ENCODE measurements around the gene NTRK2.
"Not testable (repeated sequence)": the region's sequence is repeated elsewhere in the genome, so short reads cannot be mapped to it uniquely, and the experiment has no call there.

Gene NTRK2

GRCh38 chr9:84893419-84894128 lies 224.0 kb downstream of the NTRK2 start:
- DNase-seq (ENCODE audit: low spot score), result no peak

GRCh38 chr9:84894859-84895258 lies 225.3 kb downstream of the NTRK2 start:
- no peak for DNase-seq (ENCODE audit: low spot score)

- no peak for DNase-seq (ENCODE audit: low spot score)
Observed at GRCh38 chr9:84897362-84898094, 228.0 kb downstream of the NTRK2 start.

- DNase-seq (ENCODE audit: low spot score), result no peak
Observed at GRCh38 chr9:84898188-84898587, 228.7 kb downstream of the NTRK2 start.

- not testable (repeated sequence) for DNase-seq (ENCODE audit: low spot score)
Observed at GRCh38 chr9:84898618-84899017, 229.1 kb downstream of the NTRK2 start.

- DNase-seq (ENCODE audit: low spot score), result no peak
Observed at GRCh38 chr9:84899326-84899725, 229.8 kb downstream of the NTRK2 start.

GRCh38 chr9:84900421-84900820 lies 230.9 kb downstream of the NTRK2 start:
- no peak for DNase-seq (ENCODE audit: low spot score)

- DNase-seq (ENCODE audit: low spot score), result no peak
Observed at GRCh38 chr9:84903963-84904362, 234.4 kb downstream of the NTRK2 start.

- DNase-seq (ENCODE audit: low spot score), result no peak
Observed at GRCh38 chr9:84916769-84917168, 247.2 kb downstream of the NTRK2 start.

GRCh38 chr9:84917366-84918070 lies 248.0 kb downstream of the NTRK2 start:
- no peak for DNase-seq (ENCODE audit: low spot score)

- no peak for DNase-seq (ENCODE audit: low spot score)
Observed at GRCh38 chr9:84919440-84919839, 249.9 kb downstream of the NTRK2 start.

GRCh38 chr9:84921175-84921574 lies 251.6 kb downstream of the NTRK2 start:
- DNase-seq (ENCODE audit: low spot score), result no peak

- no peak for DNase-seq (ENCODE audit: low spot score)
Observed at GRCh38 chr9:84922051-84922450, 252.5 kb downstream of the NTRK2 start.

- DNase-seq (ENCODE audit: low spot score), result no peak
Observed at GRCh38 chr9:84924266-84924665, 254.7 kb downstream of the NTRK2 start.

- no peak for DNase-seq (ENCODE audit: low spot score)
Observed at GRCh38 chr9:84925225-84925872, 255.8 kb downstream of the NTRK2 start.

- no peak for DNase-seq (ENCODE audit: low spot score)
Observed at GRCh38 chr9:84926793-84927192, 257.3 kb downstream of the NTRK2 start.

- no peak for DNase-seq (ENCODE audit: low spot score)
Observed at GRCh38 chr9:84928419-84928818, 258.9 kb downstream of the NTRK2 start.

- DNase-seq (ENCODE audit: low spot score), result no peak
Observed at GRCh38 chr9:84929068-84929467, 259.5 kb downstream of the NTRK2 start.

GRCh38 chr9:84932915-84933527 lies 263.5 kb downstream of the NTRK2 start:
- peak; percentile 58 for DNase-seq (ENCODE audit: low spot score)

GRCh38 chr9:84935528-84936117 lies 266.1 kb downstream of the NTRK2 start:
- DNase-seq (ENCODE audit: low spot score), result no peak

- DNase-seq (ENCODE audit: low spot score), result no peak
Observed at GRCh38 chr9:84937180-84937579, 267.7 kb downstream of the NTRK2 start.

- no peak for DNase-seq (ENCODE audit: low spot score)
Observed at GRCh38 chr9:84937581-84937980, 268.1 kb downstream of the NTRK2 start.
